HG03196 (cell line): ENCODE results near the gene SPTBN2.

Experiments used
- ATAC-seq: cut with Tn5 transposase; IDR thresholded peaks from one replicate; pipeline ENCODE4 v1.9.1; 2021; ENCODE audit not compliant: unreplicated experiment

Gene SPTBN2

GRCh38 chr11:66704659-66705360 is 24.2 kb downstream of the SPTBN2 start:
- ATAC-seq = no peak

- no peak for ATAC-seq
Measured at GRCh38 chr11:66701432-66702240, 27.4 kb downstream of the SPTBN2 start.

GRCh38 chr11:66700742-66701141 is 28.3 kb downstream of the SPTBN2 start:
- ATAC-seq = no peak

- ATAC-seq = no peak
Measured at GRCh38 chr11:66700337-66700736, 28.7 kb downstream of the SPTBN2 start.

GRCh38 chr11:66698491-66698890 is 30.5 kb downstream of the SPTBN2 start:
- ATAC-seq = no peak

- ATAC-seq = no peak
Measured at GRCh38 chr11:66697988-66698387, 31.0 kb downstream of the SPTBN2 start.

GRCh38 chr11:66696146-66696545 is 32.9 kb downstream of the SPTBN2 start:
- no peak for ATAC-seq

- no peak for ATAC-seq
Measured at GRCh38 chr11:66694732-66695207, 34.2 kb downstream of the SPTBN2 start.

GRCh38 chr11:66694056-66694410 is 35.0 kb downstream of the SPTBN2 start:
- no peak for ATAC-seq

GRCh38 chr11:66693356-66694055 is 35.5 kb downstream of the SPTBN2 start:
- ATAC-seq = no peak

- no peak for ATAC-seq
Measured at GRCh38 chr11:66692871-66693331, 36.1 kb downstream of the SPTBN2 start.

GRCh38 chr11:66692446-66692845 is 36.6 kb downstream of the SPTBN2 start:
- ATAC-seq = no peak

GRCh38 chr11:66691311-66691980 is 37.6 kb downstream of the SPTBN2 start:
- ATAC-seq = no peak

GRCh38 chr11:66689661-66690590 is 39.1 kb downstream of the SPTBN2 start:
- ATAC-seq = no peak

- ATAC-seq = no peak
Measured at GRCh38 chr11:66688561-66689534, 40.2 kb downstream of the SPTBN2 start.

- ATAC-seq = no peak
Measured at GRCh38 chr11:66687831-66688281, 41.2 kb downstream of the SPTBN2 start.

- no peak for ATAC-seq
Measured at GRCh38 chr11:66686801-66687750, 41.9 kb downstream of the SPTBN2 start.
